GM23338 (cell line): Measurements from ENCODE around the gene HOXC5. TPM values are rescaled to one million over a fixed set of nuclear protein-coding genes. Genes with fewer than 3 reads are reported as not detected.

ENCODE experiments used
- ATAC-seq: fragments of 200-7000 bp; cut with Tn5 transposase; 3 replicates; pipeline ENCODE4 v1.9.1; 2020
- DNase-seq: peaks from one replicate; pipeline ENCODE4 v3.0.0-alpha.2; 2015; ENCODE audit warnings: low spot score
- H2AFZ ChIP-seq: fragments of 200-600 bp; sonication (generic); 2 replicates; pipeline ENCODE4 v1.8.0; 2016; ENCODE audit warnings: antibody characterized with exemption, mild to moderate bottlenecking, moderate library complexity
- H3F3A ChIP-seq: fragments of 200-600 bp; sonication (generic); replicated peaks from 2 replicates; pipeline ENCODE4 v1.8.0; 2017; ENCODE audit warnings: antibody characterized with exemption, mixed run types, low read depth
- H3K27ac ChIP-seq: fragments of 200-600 bp; sonication (generic); 2 replicates; pipeline ENCODE4 v1.6.1; 2016; ENCODE audit warnings: low read depth
- H3K27me3 ChIP-seq: fragments of 200-600 bp; sonication (generic); 2 replicates; pipeline ENCODE4 v1.8.0; 2016; ENCODE audit warnings: mild to moderate bottlenecking, mixed run types, moderate library complexity; ENCODE audit not compliant: insufficient read depth
- H3K36me3 ChIP-seq: fragments of 200-600 bp; sonication (generic); 2 replicates; pipeline ENCODE4 v1.8.0; 2016; ENCODE audit warnings: mild to moderate bottlenecking; ENCODE audit not compliant: insufficient read depth
- H3K4me1 ChIP-seq: fragments of 200-600 bp; sonication (generic); 2 replicates; pipeline ENCODE4 v1.8.0; 2016; ENCODE audit warnings: mild to moderate bottlenecking, moderate library complexity; ENCODE audit not compliant: insufficient read depth
- H3K4me2 ChIP-seq: fragments of 200-600 bp; sonication (generic); 2 replicates; pipeline ENCODE4 v1.7.1; 2017; ENCODE audit warnings: mixed run types
- H3K4me3 ChIP-seq: fragments of 200-600 bp; sonication (generic); 2 replicates; pipeline ENCODE4 v1.6.1; 2016; ENCODE audit warnings: mixed run types
- H3K79me2 ChIP-seq: fragments of 200-600 bp; sonication (generic); replicated peaks from 2 replicates; pipeline ENCODE4 v1.8.0; 2017; ENCODE audit warnings: mild to moderate bottlenecking; ENCODE audit not compliant: insufficient read depth
- H3K9me2 ChIP-seq: fragments of 200-600 bp; sonication (generic); 2 replicates; pipeline ENCODE4 v1.8.0; 2017; ENCODE audit not compliant: insufficient read depth
- H4K20me1 ChIP-seq: fragments of 200-600 bp; sonication (generic); replicated peaks from 2 replicates; pipeline ENCODE4 v1.8.0; 2017; ENCODE audit warnings: mild to moderate bottlenecking; ENCODE audit not compliant: insufficient read depth
- H3K27ac Mint-ChIP-seq: 2 replicates; pipeline ENCODE4 v1.8.0; 2020; ENCODE audit warnings: inconsistent platforms, mild to moderate bottlenecking, moderate library complexity, mixed read lengths
- H3K27me3 Mint-ChIP-seq: 3 replicates; pipeline ENCODE4 v1.8.0; 2022; ENCODE audit warnings: low read depth, mild to moderate bottlenecking, moderate library complexity, mixed read lengths, inconsistent platforms; ENCODE audit not compliant: insufficient read depth, poor library complexity
- H3K36me3 Mint-ChIP-seq: 3 replicates; pipeline ENCODE4 v1.8.0; 2021; ENCODE audit warnings: low read depth, mild to moderate bottlenecking, inconsistent platforms, moderate library complexity, mixed read lengths
- H3K4me1 Mint-ChIP-seq: 3 replicates; pipeline ENCODE4 v1.8.0; 2020; ENCODE audit warnings: mild to moderate bottlenecking, inconsistent platforms, mixed read lengths
- H3K4me3 Mint-ChIP-seq: 3 replicates; pipeline ENCODE4 v1.8.0; 2021; ENCODE audit warnings: moderate library complexity, mild to moderate bottlenecking, inconsistent platforms, mixed read lengths
- H3K9me3 Mint-ChIP-seq: 3 replicates; pipeline ENCODE4 v1.8.0; 2020; ENCODE audit warnings: moderate library complexity, mild to moderate bottlenecking, inconsistent platforms, mixed read lengths
- CREB1 ChIP-seq: fragments of 250-450 bp; sonication (Bioruptor Pico); IDR thresholded peaks from 2 replicates; pipeline ENCODE4 v1.5.0; 2020; ENCODE audit warnings: low read depth, mild to moderate bottlenecking, moderate library complexity
- ETS1 ChIP-seq: IDR thresholded peaks from 2 replicates; pipeline ENCODE4 v1.6.1; 2016; ENCODE audit warnings: antibody characterized with exemption
- EZH2 ChIP-seq: fragments of 200-600 bp; sonication (generic); IDR thresholded peaks from one replicate; pipeline ENCODE4 v1.8.0; 2017; ENCODE audit warnings: antibody characterized with exemption, mild to moderate bottlenecking, low read depth; ENCODE audit not compliant: unreplicated experiment
- EZH2phosphoT487 ChIP-seq: fragments of 200-600 bp; sonication (generic); IDR thresholded peaks from one replicate; pipeline ENCODE4 v1.8.1; 2018; ENCODE audit warnings: antibody characterized with exemption; ENCODE audit not compliant: unreplicated experiment
- JUNB ChIP-seq: IDR thresholded peaks from one replicate; pipeline ENCODE4 v1.6.1; 2016; ENCODE audit warnings: antibody characterized with exemption; ENCODE audit not compliant: unreplicated experiment
- REST ChIP-seq: IDR thresholded peaks from one replicate; pipeline ENCODE4 v1.6.1; 2018; ENCODE audit warnings: antibody characterized with exemption; ENCODE audit not compliant: unreplicated experiment
- STAT1 ChIP-seq: IDR thresholded peaks from one replicate; pipeline ENCODE4 v1.6.1; 2016; ENCODE audit warnings: antibody characterized with exemption; ENCODE audit not compliant: unreplicated experiment
- ZNF114 ChIP-seq: fragments of 250-450 bp; sonication (Bioruptor Pico); IDR thresholded peaks from 2 replicates; pipeline ENCODE4 v1.5.0; 2020; ENCODE audit warnings: mild to moderate bottlenecking, moderate library complexity
- ZNF331 ChIP-seq: fragments of 250-450 bp; sonication (Bioruptor Pico); IDR thresholded peaks from 2 replicates; pipeline ENCODE4 v1.5.0; 2020; ENCODE audit warnings: low read depth, mild to moderate bottlenecking, moderate library complexity
- ZNF462 ChIP-seq: fragments of 250-450 bp; sonication (Bioruptor Pico); IDR thresholded peaks from 2 replicates; pipeline ENCODE4 v1.5.0; 2020; ENCODE audit warnings: mild to moderate bottlenecking, moderate library complexity
- polyA plus RNA-seq: library from polyadenylated mRNA; unstranded; fragments of >200 nt; fragmentation: Nextera tagmentation; extraction: Ambion mirVana; gene quantifications from 2 replicates; pipeline ENCODE4 v1.2.1, GENCODE V29; 2016
- total RNA-seq: library from RNA; depleted of rRNA; stranded (reverse); fragments of >200 nt; shearing (Covaris generic); gene quantifications from 2 replicates; pipeline ENCODE4 v1.2.3, GENCODE V29; 2014

The HOXC5 gene
- total and polyA plus RNA-seq, 2 experiments from 2014 or later: not detected

- TF ChIP-seq ZNF462: no peak
- TF ChIP-seq JUNB: no peak
- no peak for TF ChIP-seq STAT1
- TF ChIP-seq CREB1 (CRISPR knock-in tag): no peak
Observed at GRCh38 chr12:54009171-54010052, 23.4 kb upstream of the HOXC5 start (continued).

- no peaks in the 10 kb centered on the region for H3K36me3 Mint-ChIP-seq
- Histone ChIP-seq H3K4me1 (peaks cover 43% of the 10 kb centered on the region), H3K4me3 (no peak overlapping the region), H3K27ac (no peak overlapping the region), H3K27me3 (peaks cover 100% of the 10 kb centered on the region), H3K79me2 (no peaks in the 10 kb centered on the region), H3K9me2 (no peaks in the 10 kb centered on the region), H3K36me3 (no peaks in the 10 kb centered on the region), H4K20me1 (peaks cover 24% of the 10 kb centered on the region), H3K4me2 (0 out of 2 replicates have a peak overlapping the region, but pooled peaks have one; percentile 32), H3F3A (peaks cover 37% of the 10 kb centered on the region), H2AFZ (no peak overlapping the region)
- TF ChIP-seq EZH2phosphoT487 (no peak), EZH2 (peak; percentile 63), REST (no peak), ZNF114 (CRISPR knock-in tag) (no peak), ETS1 (no peak), ZNF331 (no peak)
- H3K4me3 Mint-ChIP-seq: no peak overlapping the region; the same call in 2 of the 3 replicates
- ATAC-seq (no peak; the same call in 2 of the 3 replicates), DNase-seq (no peak)
- no peaks in the 10 kb centered on the region; the same call in 2 of the 3 replicates for H3K9me3 Mint-ChIP-seq
- peaks cover 33% of the 10 kb centered on the region for H3K4me1 Mint-ChIP-seq
- peaks cover 99% of the 10 kb centered on the region for H3K27me3 Mint-ChIP-seq
- no peak overlapping the region for H3K27ac Mint-ChIP-seq
Observed at GRCh38 chr12:54010053-54010971, 22.5 kb upstream of the HOXC5 start.
